Ovary (tissue), 9 donors: ENCODE measurements around the gene FHL3. TPM values are rescaled to one million over a fixed set of nuclear protein-coding genes. Genes with fewer than 3 reads are reported as not detected.

Source experiments
- DNase-seq, 5 donors: peaks; one replicate each; pipeline ENCODE4 v3.0.0-alpha.2; 2019 to 2020
- H3K27ac ChIP-seq, 2 donors: fragments of 200-600 bp; one replicate each; pipeline versions ENCODE4 v1.5.1 to v1.8.0; 2019 to 2022
- H3K27me3 ChIP-seq: fragments of 200-600 bp; one replicate; pipeline ENCODE4 v1.8.0; 2022
- H3K36me3 ChIP-seq: fragments of 200-600 bp; sonication (generic); one replicate; pipeline ENCODE4 v1.5.1; 2019
- H3K4me1 ChIP-seq: one replicate; pipeline ENCODE4 v1.8.1; 2013; ENCODE audit warnings: mild to moderate bottlenecking, moderate library complexity; ENCODE audit not compliant: insufficient read depth
- H3K4me3 ChIP-seq: fragments of 200-600 bp; sonication (generic); one replicate; pipeline ENCODE4 v1.5.1; 2017
- H3K9me3 ChIP-seq, 2 donors: fragments of 200-600 bp in 1 of 2; sonication (generic) in 1 of 2; one replicate each; pipeline versions ENCODE4 v1.5.1 to v1.8.1; 2013 to 2019; ENCODE audit warnings: mild to moderate bottlenecking in 1 of 2, moderate library complexity in 1 of 2
- EP300 ChIP-seq: sonication (generic); formaldehyde crosslinking; IDR thresholded peaks from one replicate; pipeline ENCODE4 v1.6.1; 2017; ENCODE audit warnings: antibody characterized with exemption
- POLR2A ChIP-seq: fragments of 450-650 bp; IDR thresholded peaks from one replicate; pipeline ENCODE4 v1.6.1; 2017; ENCODE audit warnings: antibody characterized with exemption, mild to moderate bottlenecking, moderate library complexity
- WGBS, 3 donors: extraction: QIAGEN DNeasy Blood & Tissue Kit in 1 of 3; methylation state at CpG; one replicate each; pipeline versions ENCODE4 v1.1.5 to v1.1.7; 2013 to 2017; 5-methylcytosine and 5-hydroxymethylcytosine counted together
- intact Hi-C, 4 donors: fragments of 100-400 bp; cut with DNase I; formaldehyde crosslinking; loops; one replicate each; pipeline versions ENCODE4 v1.11.0 to v1.15.1; 2022 to 2023
- polyA plus RNA-seq, 2 donors: library from polyadenylated mRNA; stranded (reverse); fragments of 200-250 nt in 1 of 2; fragments of 350-450 nt in 1 of 2; fragmentation: Illumina TruSeq in 1 of 2; extraction: RNeasy Lipid Tissue Mini Kit (QIAGEN cat#74804) in 1 of 2; gene quantifications; one replicate each; pipeline ENCODE4 v1.2.3, GENCODE V29; 2013 to 2014
- total RNA-seq, 7 donors: library from RNA; depleted of rRNA in 2 of 7; stranded (reverse); fragments of >200 nt in 2 of 7; fragmentation: NEBNext Ultra II Directional in 3 of 7; extraction: Animal tissue kit (Norgen Biotek cat#: 25700) in 3 of 7; gene quantifications; one replicate each; pipeline versions ENCODE4 v1.1.0 to v1.2.4, GENCODE V29; 2016 to 2023
- TF ChIP-seq, protein P1 (sequence below), 3 donors: fragments of 450-650 bp in 2 of 3; fragments of 200-600 bp in 1 of 3; IDR thresholded peaks; one replicate each; pipeline versions ENCODE4 v1.5.1 to v1.8.0; 2016 to 2022; ENCODE audit warnings: antibody characterized with exemption in 3 of 3, mild to moderate bottlenecking in 1 of 3
- donor health status: DM: no; HTN: no; CAD: no; lungs with moderate emphysema.
- donor health status: DM: no; HTN: no; CAD: no.
- donor health status: Bipolar disorder and iron deficiency.
- donor health status: DM: yes; HTN: yes; CAD: no.
- donor health status: DM: no; HTN: no; CAD: no.
- donor health status: DM: yes; HTN: yes; CAD: no.

Gene FHL3
- total and polyA plus RNA-seq, 9 donors = 13.9 to 63.3 (median 28.8) TPM

DNA sequence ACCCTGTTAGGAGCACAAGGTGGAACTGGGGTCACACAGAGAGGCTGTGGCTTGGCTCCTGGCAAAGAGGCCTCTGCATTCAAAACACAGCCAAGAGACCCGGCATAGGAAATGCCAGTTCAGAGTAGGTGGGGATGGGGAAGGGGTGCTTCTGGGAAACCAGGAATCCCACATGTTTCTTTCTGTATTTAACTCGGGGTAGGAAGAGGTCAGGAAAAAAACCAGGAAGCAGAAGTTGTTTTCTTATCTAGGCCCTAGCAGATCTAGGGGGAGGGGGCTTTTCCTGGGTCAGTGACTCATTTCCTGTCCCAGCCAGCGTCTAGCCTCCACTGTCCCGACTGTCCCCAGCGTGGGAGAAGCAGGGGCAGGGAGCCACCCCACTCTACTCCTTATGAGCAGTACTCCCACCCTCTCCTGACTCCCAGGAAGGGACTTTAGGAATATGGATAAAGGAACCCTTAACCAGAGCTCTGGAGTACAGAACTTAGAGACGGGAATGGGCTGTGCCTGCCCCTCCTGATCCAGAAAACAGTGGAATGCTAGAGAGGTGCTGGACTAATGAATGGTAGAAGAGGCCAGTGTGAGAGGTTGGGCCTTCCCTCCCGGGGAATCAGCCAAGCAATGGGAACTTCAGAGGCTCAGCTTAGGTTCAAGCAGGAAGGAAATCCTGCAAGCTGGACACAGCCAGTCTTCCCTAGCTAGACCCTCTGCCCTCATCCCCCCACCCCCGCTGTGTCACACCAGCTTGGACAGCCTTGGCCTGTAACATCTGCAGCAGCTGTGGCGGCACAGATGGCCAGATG is 5.7 kb downstream of the FHL3 start:
- 3 to 5% (median 3%) methylated on average over 9 of the region's 9 CpGs for WGBS, 3 donors
- Histone ChIP-seq H3K4me3 (no peak overlapping the region), H3K36me3 (no peaks in the 10 kb centered on the region), H3K9me3 (no peaks in the 10 kb centered on the region), H3K4me1 (peaks cover 31% of the 10 kb centered on the region), H3K27me3 (no peaks in the 10 kb centered on the region), H3K27ac (peak overlapping the region; percentile 82 to 89)
- intact Hi-C loops = no loop called here
- DNase-seq = peak; percentile 66 to 73 (median 68)
- TF ChIP-seq EP300 = no peak
- TF ChIP-seq, protein P1, sequence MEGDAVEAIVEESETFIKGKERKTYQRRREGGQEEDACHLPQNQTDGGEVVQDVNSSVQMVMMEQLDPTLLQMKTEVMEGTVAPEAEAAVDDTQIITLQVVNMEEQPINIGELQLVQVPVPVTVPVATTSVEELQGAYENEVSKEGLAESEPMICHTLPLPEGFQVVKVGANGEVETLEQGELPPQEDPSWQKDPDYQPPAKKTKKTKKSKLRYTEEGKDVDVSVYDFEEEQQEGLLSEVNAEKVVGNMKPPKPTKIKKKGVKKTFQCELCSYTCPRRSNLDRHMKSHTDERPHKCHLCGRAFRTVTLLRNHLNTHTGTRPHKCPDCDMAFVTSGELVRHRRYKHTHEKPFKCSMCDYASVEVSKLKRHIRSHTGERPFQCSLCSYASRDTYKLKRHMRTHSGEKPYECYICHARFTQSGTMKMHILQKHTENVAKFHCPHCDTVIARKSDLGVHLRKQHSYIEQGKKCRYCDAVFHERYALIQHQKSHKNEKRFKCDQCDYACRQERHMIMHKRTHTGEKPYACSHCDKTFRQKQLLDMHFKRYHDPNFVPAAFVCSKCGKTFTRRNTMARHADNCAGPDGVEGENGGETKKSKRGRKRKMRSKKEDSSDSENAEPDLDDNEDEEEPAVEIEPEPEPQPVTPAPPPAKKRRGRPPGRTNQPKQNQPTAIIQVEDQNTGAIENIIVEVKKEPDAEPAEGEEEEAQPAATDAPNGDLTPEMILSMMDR (IDR thresholded peaks at IDR 0.05) = no peak
- no peak for TF ChIP-seq POLR2A

DNA sequence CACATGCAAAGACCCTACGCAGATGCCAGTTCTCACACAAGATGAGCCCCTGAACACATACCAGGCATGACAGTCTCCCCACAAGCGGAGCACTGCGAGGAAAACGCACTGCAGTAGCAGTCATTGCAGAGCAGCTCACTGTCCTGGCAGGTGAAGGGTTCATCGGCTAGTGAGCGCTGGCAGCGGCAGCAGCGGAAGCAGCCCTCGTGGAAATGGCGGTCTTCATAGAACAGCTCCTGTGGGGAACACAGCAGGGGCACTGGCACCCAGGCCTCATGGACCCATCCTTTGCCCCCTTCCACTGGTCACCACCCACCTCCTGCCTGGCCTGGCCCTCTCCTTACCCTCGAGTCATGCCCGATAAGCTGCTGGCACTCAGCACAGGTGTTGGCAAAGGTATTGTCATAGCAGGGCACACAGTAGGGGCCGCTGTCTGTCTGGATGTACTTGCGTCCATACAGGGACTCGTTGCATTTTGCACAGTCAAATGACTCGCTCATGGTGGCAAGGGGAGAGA is 6.3 kb downstream of the FHL3 start:
- H3K27ac ChIP-seq = peak overlapping the region; percentile 82 to 89
- DNase-seq = peak in 2 of 5 donors; percentile 33 to 47
- no peaks in the 10 kb centered on the region for H3K9me3 ChIP-seq
- intact Hi-C loops = no loop called here
- no peak overlapping the region for H3K4me3 ChIP-seq
- TF ChIP-seq POLR2A (no peak), EP300 (no peak)
- TF ChIP-seq, protein P1 (IDR thresholded peaks at IDR 0.05) = no peak
- H3K27me3 ChIP-seq = no peaks in the 10 kb centered on the region
- 56 to 71% (median 63%) methylated on average over 13 to 16 of the region's 16 CpGs for WGBS, 3 donors
- H3K4me1 ChIP-seq = peaks cover 31% of the 10 kb centered on the region
- no peaks in the 10 kb centered on the region for H3K36me3 ChIP-seq

DNA sequence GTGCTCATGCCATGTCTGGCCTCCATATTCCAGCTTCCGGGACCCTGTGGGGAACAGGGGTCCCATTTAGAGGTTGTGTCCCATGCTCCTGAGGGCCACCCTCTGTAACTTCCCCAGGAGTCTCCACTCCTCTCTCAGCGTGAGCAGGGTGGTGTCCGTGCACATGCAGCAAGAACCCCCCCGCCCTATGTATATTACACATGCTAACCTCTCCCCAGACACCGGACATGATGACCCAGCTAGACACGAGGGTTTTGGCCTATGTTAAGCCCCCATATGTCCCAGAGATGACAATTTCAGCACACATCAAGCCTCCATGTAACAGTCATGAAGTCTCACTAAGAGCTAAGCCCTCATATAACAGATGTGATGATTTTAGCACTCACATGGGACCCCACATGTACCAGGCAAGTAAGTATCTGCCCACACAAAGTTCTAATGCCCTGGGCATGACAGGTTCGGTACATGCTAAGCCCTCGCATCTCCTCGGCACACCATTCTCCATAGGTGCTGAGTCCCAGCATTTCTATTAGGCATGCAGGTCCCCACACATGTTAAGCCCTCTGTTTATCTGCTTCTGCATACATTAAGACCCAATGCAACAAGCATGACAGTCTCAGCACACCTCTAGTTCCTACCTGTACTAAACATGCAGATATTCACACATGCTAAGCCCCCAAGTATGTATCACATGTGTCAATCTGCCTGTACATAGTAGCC is 7.1 kb downstream of the FHL3 start:
- no peak overlapping the region for H3K27ac ChIP-seq
- H3K4me3 ChIP-seq = no peak overlapping the region
- 78 to 84% (median 81%) methylated on average over 9 of the region's 9 CpGs for WGBS, 3 donors
- H3K4me1 ChIP-seq = peaks cover 28% of the 10 kb centered on the region
- no peak for DNase-seq
- intact Hi-C loops = no loop called here
- no peaks in the 10 kb centered on the region for H3K27me3 ChIP-seq
- H3K9me3 ChIP-seq = no peaks in the 10 kb centered on the region
- TF ChIP-seq EP300 = no peak
- TF ChIP-seq, protein P1 (IDR thresholded peaks at IDR 0.05) = no peak
- no peak for TF ChIP-seq POLR2A
- no peaks in the 10 kb centered on the region for H3K36me3 ChIP-seq

DNA sequence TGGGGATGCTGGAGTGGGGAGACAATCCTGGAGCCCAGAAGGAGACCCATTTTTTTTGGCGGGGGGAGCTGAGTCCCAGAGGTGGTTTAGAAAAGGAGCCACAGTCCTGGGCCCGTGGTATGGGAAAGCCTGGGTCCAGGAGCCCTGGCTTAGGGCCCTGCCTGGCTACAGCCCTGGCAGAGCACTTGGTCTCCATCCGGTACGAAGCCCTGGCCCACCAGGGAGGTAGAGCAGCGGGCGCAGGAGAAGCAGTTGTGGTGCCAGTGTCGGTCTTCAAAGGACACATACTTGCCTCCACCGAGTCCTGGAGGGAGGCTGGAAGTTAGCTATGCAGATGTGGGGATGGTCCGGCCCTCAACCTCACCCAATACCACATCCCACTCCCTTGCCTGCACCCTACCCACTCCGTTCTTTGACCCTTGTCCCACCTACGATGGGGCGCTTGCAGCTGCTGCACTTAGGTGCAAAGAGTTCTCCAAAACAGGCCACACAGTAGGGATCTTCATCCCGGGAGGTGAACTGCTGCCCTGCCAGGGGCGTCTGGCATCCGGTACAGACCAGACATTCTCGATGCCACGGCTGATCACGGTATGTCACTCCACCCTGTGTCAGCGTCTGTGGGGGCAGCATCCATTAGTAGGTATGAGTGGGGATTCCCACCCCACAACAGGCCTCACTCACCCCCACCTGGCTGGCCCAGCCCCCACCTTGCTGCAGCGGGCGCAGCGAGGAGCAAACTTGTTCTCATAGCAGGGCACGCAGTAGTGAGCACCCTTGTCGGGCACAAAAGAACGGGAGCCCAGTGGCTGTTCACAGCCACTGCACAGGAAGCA is 7.8 kb downstream of the FHL3 start:
- WGBS, 3 donors = 80 to 89% (median 85%) methylated on average over 21 to 25 of the region's 25 CpGs
- H3K4me1 ChIP-seq = peaks cover 28% of the 10 kb centered on the region
- DNase-seq = peak in 2 of 5 donors; percentile 37 to 47
- no peaks in the 10 kb centered on the region for H3K27me3 ChIP-seq
- TF ChIP-seq POLR2A (no peak), EP300 (no peak)
- TF ChIP-seq, protein P1 (IDR thresholded peaks at IDR 0.05) = no peak
- no peak overlapping the region for H3K27ac ChIP-seq
- no peaks in the 10 kb centered on the region for H3K36me3 ChIP-seq
- no peaks in the 10 kb centered on the region for H3K9me3 ChIP-seq
- no peak overlapping the region for H3K4me3 ChIP-seq
- intact Hi-C loops = no loop called here
